B cell (primary cell): Measurements from ENCODE around the gene TMEM14A. TPM values are rescaled to one million over a fixed set of nuclear protein-coding genes. Genes with fewer than 3 reads are reported as not detected.

Experiments used
- ATAC-seq: fragments of 200-7000 bp; cut with Tn5 transposase; one replicate; pipeline ENCODE4 v1.10.0; 2021; ENCODE audit warnings: low read depth, mild to moderate bottlenecking, moderate number of reproducible peaks, moderate library complexity
- CTCF ChIA-PET: fragments of 350-600 bp; sonication (Branson Sonifier 250); formaldehyde crosslinking; loops from one replicate; lab custom pipeline; 2021; ENCODE audit warnings: antibody characterized with exemption, inconsistent platforms; lab: Charles Lee
- POLR2A ChIA-PET: fragments of 350-600 bp; sonication (Branson Sonifier 250); formaldehyde crosslinking; loops from one replicate; lab custom pipeline; 2021; ENCODE audit warnings: antibody characterized with exemption; lab: Charles Lee
- DNase-seq: peaks from one replicate; pipeline ENCODE4 v3.0.0; 2013
- H2AFZ ChIP-seq: 2 replicates; pipeline ENCODE4 v1.6.1; 2012; ENCODE audit warnings: mild to moderate bottlenecking, low read depth, low read length; ENCODE audit not compliant: insufficient read depth, poor library complexity, severe bottlenecking
- H3K27ac ChIP-seq, 2 donors: 1 replicate in 1 of 2; 2 replicates in 1 of 2; pipeline ENCODE4 v1.5.1; 2012 to 2013; ENCODE audit warnings: low read length in 2 of 2, mild to moderate bottlenecking in 2 of 2, moderate library complexity in 1 of 2
- H3K27me3 ChIP-seq, 4 experiments: fragments of 200-600 bp in 1 of 4; sonication (generic) in 1 of 4; replicated peaks in 1 of 4; 1 replicate in 2 of 4; 2 replicates in 2 of 4; pipeline versions ENCODE4 v1.6.1 to v1.7.0; 2013 to 2016; ENCODE audit warnings: low read length in 3 of 4, mild to moderate bottlenecking in 2 of 4, mixed read lengths in 1 of 4, moderate library complexity in 1 of 4; ENCODE audit not compliant: insufficient read depth in 4 of 4, control insufficient read depth in 3 of 4; ENCODE audit errors: control extremely low read depth in 1 of 4
- H3K36me3 ChIP-seq, 2 experiments: replicated peaks in 1 of 2; 1 replicate in 1 of 2; 2 replicates in 1 of 2; pipeline versions ENCODE4 v1.6.1 to v1.7.1; 2013; ENCODE audit warnings: low read length in 1 of 2; ENCODE audit not compliant: insufficient read depth in 2 of 2, control insufficient read depth in 1 of 2; ENCODE audit errors: control extremely low read depth in 1 of 2, extremely low read depth in 1 of 2
- H3K4me1 ChIP-seq, 2 donors: fragments of 200-600 bp in 1 of 2; sonication (generic) in 1 of 2; 1 replicate in 1 of 2; 2 replicates in 1 of 2; pipeline versions ENCODE4 v1.5.1 to v1.6.1; 2013 to 2017; ENCODE audit warnings: low read length in 2 of 2; ENCODE audit not compliant: control insufficient read depth in 2 of 2, insufficient read depth in 2 of 2
- H3K4me2 ChIP-seq: replicated peaks from 2 replicates; pipeline ENCODE3; 2012; ENCODE audit warnings: mild to moderate bottlenecking, low read depth, low read length; ENCODE audit not compliant: poor library complexity, severe bottlenecking
- H3K4me3 ChIP-seq, 5 experiments: fragments of 200-600 bp in 1 of 5; sonication (generic) in 1 of 5; 1 replicate in 3 of 5; 2 replicates in 2 of 5; pipeline versions ENCODE4 v1.5.1 to v1.7.0; 2011 to 2016; ENCODE audit warnings: low read length in 4 of 5, mild to moderate bottlenecking in 4 of 5, low read depth in 2 of 5, control low read depth in 1 of 5, moderate library complexity in 1 of 5; ENCODE audit not compliant: insufficient read depth in 1 of 5; ENCODE audit errors: control extremely low read depth in 1 of 5, extremely low read depth in 1 of 5
- H3K79me2 ChIP-seq: fragments of 200-600 bp; sonication (generic); one replicate; pipeline ENCODE4 v1.6.0; 2016; ENCODE audit warnings: low read length; ENCODE audit not compliant: control insufficient read depth, insufficient read depth
- H3K9ac ChIP-seq: fragments of 200-600 bp; sonication (generic); 2 replicates; pipeline ENCODE4 v1.6.1; 2017; ENCODE audit warnings: mild to moderate bottlenecking, low read length, moderate library complexity
- H3K9me3 ChIP-seq, 3 donors: one replicate each; pipeline versions ENCODE4 v1.6.1 to v1.7.1; 2013; ENCODE audit warnings: low read length in 2 of 3; ENCODE audit not compliant: control insufficient read depth in 2 of 3, insufficient read depth in 1 of 3; ENCODE audit errors: control extremely low read depth in 1 of 3
- H4K20me1 ChIP-seq: 2 replicates; pipeline ENCODE4 v1.6.0; 2012; ENCODE audit warnings: mild to moderate bottlenecking, low read length; ENCODE audit not compliant: insufficient read depth, control insufficient read depth, poor library complexity, severe bottlenecking
- H3K27ac Mint-ChIP-seq: one replicate; pipeline ENCODE4 v1.8.0; 2021; ENCODE audit warnings: mixed read lengths
- H3K27me3 Mint-ChIP-seq: one replicate; pipeline ENCODE4 v1.8.0; 2021; ENCODE audit warnings: mixed read lengths
- H3K4me1 Mint-ChIP-seq: one replicate; pipeline ENCODE4 v1.8.0; 2021; ENCODE audit warnings: mixed read lengths
- H3K4me3 Mint-ChIP-seq: one replicate; pipeline ENCODE4 v1.8.0; 2021; ENCODE audit warnings: mixed read lengths
- H3K9me3 Mint-ChIP-seq: one replicate; pipeline ENCODE4 v1.8.0; 2022; ENCODE audit warnings: mixed read lengths; ENCODE audit not compliant: insufficient read depth
- CTCF ChIP-seq: fragments of 200-600 bp; IDR thresholded peaks from one replicate; pipeline ENCODE4 v1.8.0; 2022; ENCODE audit warnings: antibody characterized with exemption, mild to moderate bottlenecking
- EZH2 ChIP-seq: IDR thresholded peaks from 2 replicates; pipeline ENCODE4 v1.6.1; 2012; ENCODE audit warnings: borderline replicate concordance, low read depth, mild to moderate bottlenecking, moderate library complexity, low read length; ENCODE audit not compliant: insufficient read depth, poor library complexity, severe bottlenecking
- WGBS: methylation state at CpG from one replicate; pipeline ENCODE4 v1.1.5; 2013; ENCODE audit warnings: missing lambda C conversion rate; ENCODE audit not compliant: insufficient coverage; 5-methylcytosine and 5-hydroxymethylcytosine counted together
- intact Hi-C: fragments of 100-400 bp; cut with micrococcal nuclease; formaldehyde crosslinking; loops from one replicate; pipeline ENCODE4 v1.10.0; 2022
- polyA minus RNA-seq: library from RNA; depleted of rRNA, polyadenylated mRNA; stranded (reverse); fragments of >200 nt; gene quantifications from 2 replicates; pipeline ENCODE4 v1.2.3, GENCODE V29; 2012
- polyA plus RNA-seq: library from polyadenylated mRNA; depleted of rRNA; stranded (reverse); fragments of >200 nt; gene quantifications from 2 replicates; pipeline ENCODE4 v1.2.3, GENCODE V29; 2012
- total RNA-seq, 2 donors: library from RNA; stranded (reverse); fragments of 120-200 nt in 1 of 2; gene quantifications; 1 replicate in 1 of 2; 2 replicates in 1 of 2; pipeline versions ENCODE4 v1.2.3 to v1.2.4, GENCODE V29; 2013 to 2022

TMEM14A gene
- total RNA-seq (5.9 and 9.5 TPM in 2 replicates), polyA plus RNA-seq (5.2 and 7.6 TPM in 2 replicates), polyA minus RNA-seq (1.4 and 2.7 TPM in 2 replicates)
- total RNA-seq (2013): 9.1 TPM

- Mint-ChIP-seq H3K4me3 (peak within 1 kb of the TSS; percentile 91), H3K27ac (peak within 1 kb of the TSS; percentile 81), H3K9me3 (no peaks in the 10 kb centered on the region), H3K27me3 (no peaks in the 10 kb centered on the region), H3K4me1 (peaks cover 40% of the 10 kb centered on the region)
- Histone ChIP-seq H3K9me3 (no peaks in the 10 kb centered on the region), H3K9ac (peak within 1 kb of the TSS; percentile 70), H4K20me1 (no peaks in the 10 kb centered on the region), H3K27me3 (no peaks in the 10 kb centered on the region), H3K79me2 (peaks cover 5% of the 10 kb centered on the region), H3K4me3 (peak within 1 kb of the TSS; percentile 59 to 86 (median 67)), H2AFZ (peak within 1 kb of the TSS; percentile 95), H3K4me1 (peaks cover 20 to 23% of the 10 kb centered on the region in 2 donors), H3K27ac (no peak within 1 kb of the TSS), H3K4me2 (peak within 1 kb of the TSS; percentile 81), H3K36me3 (no peaks in the 10 kb centered on the region)
- WGBS: 1% methylated on average over 39 of the region's 42 CpGs
- TF ChIP-seq CTCF (no peak), EZH2 (no peak)
- ATAC-seq: peak; percentile 98
- DNase-seq: peak; percentile 92
- POLR2A ChIA-PET: no interaction called here
- intact Hi-C loops: loop anchor here (1.0 to 5.0 kb wide), 5 partner anchors 7 to 1127 kb away; partner anchors contain the start of genes GSTA4, LRRC1 and MCM3
- CTCF ChIA-PET: interaction anchor here (0.9 to 1.1 kb wide), 3 partner anchors 19 to 255 kb away, joined by 3 to 7 read pairs (median 4); no protein-coding TSS in a partner anchor
These were observed at the start of gene TMEM14A for GRCh38 chr6:52670502-52671409. TSS of gene TMEM14A (plus strand) at chr6:52671113. CDS start at chr6:52677103, 5,990 bp downstream.

GRCh38 chr6:52621631-52622030, 49.3 kb upstream of the TMEM14A start:
- no peaks in the 10 kb centered on the region for H3K4me1 Mint-ChIP-seq
- Histone ChIP-seq H3K36me3 (no peaks in the 10 kb centered on the region), H3K9me3 (peaks cover 0 to 3% (median 0%) of the 10 kb centered on the region in 3 donors), H3K9ac (no peak overlapping the region), H3K27me3 (peaks cover 0 to 5% (median 2%) of the 10 kb centered on the region in 4 experiments), H2AFZ (no peak overlapping the region), H3K4me1 (no peaks in the 10 kb centered on the region), H3K4me3 (no peak overlapping the region), H4K20me1 (no peaks in the 10 kb centered on the region), H3K27ac (no peak overlapping the region), H3K4me2 (no peak overlapping the region), H3K79me2 (no peaks in the 10 kb centered on the region)
- no peak overlapping the region for H3K27ac Mint-ChIP-seq
- ChIA-PET POLR2A (no interaction called here), CTCF (no interaction called here)
- TF ChIP-seq EZH2: no peak
- TF ChIP-seq CTCF: no peak
- no peaks in the 10 kb centered on the region for H3K9me3 Mint-ChIP-seq
- DNase-seq: no peak
- intact Hi-C loops: no loop called here
- no peak for ATAC-seq
- peaks cover 17% of the 10 kb centered on the region for H3K27me3 Mint-ChIP-seq
- no peak overlapping the region for H3K4me3 Mint-ChIP-seq
- WGBS: no CpG with 5 or more reads among the region's 1 CpG
